HFF-Myc (cell line): ENCODE measurements around the gene IGSF9.

Experiments used
- DNase-seq: peaks from one replicate; pipeline ENCODE4 v3.0.0-alpha.2; 2011; ENCODE audit warnings: low read depth; ENCODE audit errors: extremely low read depth
- H3K4me3 ChIP-seq: replicated peaks from 2 replicates; pipeline ENCODE4 v1.5.1; 2011; ENCODE audit warnings: low read depth, mild to moderate bottlenecking, control low read depth, low read length
- TF ChIP-seq, protein P1 (sequence below): IDR thresholded peaks from 2 replicates; pipeline ENCODE4 v1.5.1; 2012; ENCODE audit warnings: mild to moderate bottlenecking, low read depth, low read length, control low read depth; ENCODE audit errors: missing control alignments

The IGSF9 gene

DNA sequence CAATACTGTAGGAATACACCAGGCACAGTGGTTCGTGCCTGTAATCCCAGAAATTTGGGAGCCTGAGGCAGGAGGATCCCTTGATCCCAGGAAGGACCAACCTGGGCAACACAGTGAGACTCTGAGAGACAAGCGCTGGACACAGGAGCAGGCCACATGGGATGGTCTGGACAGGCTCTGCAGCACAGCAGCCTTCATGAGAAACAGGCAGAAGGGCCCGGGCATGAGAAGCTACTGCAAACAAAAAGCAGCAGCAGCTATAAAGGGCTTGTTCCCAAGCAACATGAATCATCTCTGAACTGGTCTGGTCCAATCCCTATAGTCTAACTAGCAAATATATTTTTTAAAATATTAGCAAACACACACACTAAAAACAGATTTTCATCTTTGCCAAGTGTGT lies 44.2 kb upstream of the IGSF9 start:
- no peak for DNase-seq
- TF ChIP-seq, protein P1, sequence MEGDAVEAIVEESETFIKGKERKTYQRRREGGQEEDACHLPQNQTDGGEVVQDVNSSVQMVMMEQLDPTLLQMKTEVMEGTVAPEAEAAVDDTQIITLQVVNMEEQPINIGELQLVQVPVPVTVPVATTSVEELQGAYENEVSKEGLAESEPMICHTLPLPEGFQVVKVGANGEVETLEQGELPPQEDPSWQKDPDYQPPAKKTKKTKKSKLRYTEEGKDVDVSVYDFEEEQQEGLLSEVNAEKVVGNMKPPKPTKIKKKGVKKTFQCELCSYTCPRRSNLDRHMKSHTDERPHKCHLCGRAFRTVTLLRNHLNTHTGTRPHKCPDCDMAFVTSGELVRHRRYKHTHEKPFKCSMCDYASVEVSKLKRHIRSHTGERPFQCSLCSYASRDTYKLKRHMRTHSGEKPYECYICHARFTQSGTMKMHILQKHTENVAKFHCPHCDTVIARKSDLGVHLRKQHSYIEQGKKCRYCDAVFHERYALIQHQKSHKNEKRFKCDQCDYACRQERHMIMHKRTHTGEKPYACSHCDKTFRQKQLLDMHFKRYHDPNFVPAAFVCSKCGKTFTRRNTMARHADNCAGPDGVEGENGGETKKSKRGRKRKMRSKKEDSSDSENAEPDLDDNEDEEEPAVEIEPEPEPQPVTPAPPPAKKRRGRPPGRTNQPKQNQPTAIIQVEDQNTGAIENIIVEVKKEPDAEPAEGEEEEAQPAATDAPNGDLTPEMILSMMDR = no peak

DNA sequence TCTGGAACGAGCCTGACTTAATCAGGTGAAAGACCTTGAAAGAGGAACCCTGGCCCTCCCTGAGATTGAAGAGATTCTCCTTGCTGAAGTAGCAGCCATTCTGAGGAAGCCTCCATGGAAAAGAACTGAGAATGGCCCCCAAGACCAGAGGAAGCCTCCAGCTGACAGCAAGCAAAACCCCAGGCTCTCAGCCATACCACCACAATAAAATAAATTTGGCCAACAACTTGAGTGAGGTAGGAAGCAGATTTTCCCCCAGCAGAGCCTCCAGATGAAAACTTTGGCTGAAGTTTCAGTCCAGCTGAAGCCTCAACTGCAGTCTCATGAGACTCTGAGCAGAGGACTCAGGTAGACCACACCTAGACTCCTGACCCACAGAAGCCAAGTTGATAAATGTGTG lies 42.6 kb upstream of the IGSF9 start:
- TF ChIP-seq, protein P1 = no peak
- DNase-seq = no peak
- H3K4me3 ChIP-seq = no peak overlapping the region

More for the DNA sequence above, 44.2 kb upstream of the IGSF9 start:
- no peak overlapping the region for H3K4me3 ChIP-seq

DNA sequence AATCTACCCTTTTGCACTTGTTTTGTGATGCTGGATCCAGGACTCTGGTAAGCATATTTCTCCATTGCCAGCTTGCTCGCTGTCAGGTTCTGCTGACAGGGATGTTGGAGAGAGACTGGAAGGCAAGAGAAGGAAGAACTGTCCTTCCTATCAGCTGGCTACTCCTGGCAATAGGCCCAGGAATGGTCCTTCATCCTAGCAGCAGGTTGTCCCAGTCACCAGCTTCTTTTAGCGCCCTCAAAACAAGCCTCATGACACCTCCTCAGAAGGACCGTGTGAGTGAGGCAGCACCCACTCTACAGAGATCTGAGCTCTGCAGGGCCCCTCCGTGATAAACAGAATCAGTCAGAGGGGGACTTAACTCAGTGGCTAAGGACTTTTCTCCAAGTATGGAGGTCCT lies 41.8 kb upstream of the IGSF9 start:
- no peak for DNase-seq
- TF ChIP-seq, protein P1 = no peak
- H3K4me3 ChIP-seq = no peak overlapping the region

DNA sequence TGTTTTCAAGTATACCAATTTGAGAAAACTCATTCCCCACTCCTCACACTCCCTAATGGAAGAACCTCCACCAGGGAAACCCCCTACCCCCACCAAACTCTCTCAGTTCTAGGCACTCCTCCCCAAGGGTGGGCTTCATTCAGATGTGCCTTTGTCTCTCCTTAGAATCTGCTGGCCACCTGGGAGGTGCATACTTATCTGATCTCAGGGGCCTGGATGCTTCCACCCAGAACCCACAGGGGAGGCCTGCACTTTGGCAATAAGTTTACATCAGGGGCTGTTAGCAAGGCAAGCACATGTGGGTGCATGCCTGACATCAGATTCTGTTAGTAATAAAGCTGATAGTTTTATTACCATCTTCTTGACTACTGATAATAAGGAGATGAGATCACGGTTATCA lies 41.1 kb upstream of the IGSF9 start:
- H3K4me3 ChIP-seq = no peak overlapping the region
- no peak for DNase-seq
- TF ChIP-seq, protein P1 = no peak

DNA sequence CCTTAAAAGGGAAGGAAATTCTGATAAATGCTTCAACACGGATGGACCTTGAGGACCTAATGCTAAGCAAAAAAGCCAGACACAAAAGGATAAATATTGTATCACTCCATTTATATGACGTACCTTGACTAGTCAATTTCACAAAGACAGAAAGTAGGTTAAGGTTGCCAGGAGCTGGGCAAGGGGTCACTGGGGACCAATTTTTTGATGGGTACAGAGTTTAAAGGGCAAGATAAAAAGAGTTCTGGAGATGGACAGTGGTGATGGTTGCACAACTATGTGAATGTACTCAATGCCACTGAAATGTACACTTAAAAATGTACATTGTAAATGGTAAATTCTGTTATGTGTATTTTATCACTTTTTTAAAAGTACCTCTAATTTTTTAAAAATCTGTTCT lies 40.7 kb upstream of the IGSF9 start:
- DNase-seq = no peak
- H3K4me3 ChIP-seq = no peak overlapping the region
- TF ChIP-seq, protein P1 = no peak

DNA sequence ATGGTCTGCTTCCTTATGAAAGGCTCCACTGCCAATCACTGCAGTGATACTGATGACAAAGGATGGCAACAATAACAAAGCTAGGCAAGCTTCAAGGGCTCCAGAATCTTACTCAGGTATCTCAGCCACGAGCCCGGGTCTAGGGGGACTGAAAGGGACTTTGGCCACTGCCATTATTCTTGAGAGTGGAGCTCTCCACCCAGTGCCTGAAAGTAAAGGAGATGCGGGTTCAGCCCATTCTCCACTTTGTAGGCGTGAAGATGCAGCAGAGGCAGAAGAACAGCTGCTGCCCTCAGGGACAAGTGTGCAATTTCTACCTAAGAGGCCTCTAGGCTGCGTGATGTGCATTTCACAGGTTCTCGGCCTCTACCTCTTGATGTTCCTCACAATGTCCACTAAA lies 40.1 kb upstream of the IGSF9 start:
- TF ChIP-seq, protein P1 = no peak
- no peak for DNase-seq
- no peak overlapping the region for H3K4me3 ChIP-seq

DNA sequence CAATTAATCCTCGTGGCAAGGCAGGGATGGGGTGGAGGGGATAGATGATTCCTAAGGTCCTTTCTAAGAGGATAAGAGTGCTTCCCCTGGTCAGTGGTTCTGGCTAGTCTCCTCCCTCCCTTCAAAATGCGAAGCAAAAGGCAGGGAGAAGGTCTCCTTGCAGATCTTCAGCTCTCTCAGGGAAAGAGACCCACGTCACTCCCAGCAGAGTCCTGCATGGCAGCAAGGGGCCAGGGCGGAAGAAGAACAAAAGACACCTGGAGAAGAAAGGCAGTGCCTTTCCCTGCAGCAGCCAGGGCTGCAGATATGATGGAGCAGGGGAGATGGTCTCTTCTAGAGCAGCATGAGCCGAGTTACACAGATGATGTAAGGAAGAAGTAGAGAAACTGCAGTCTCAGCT lies 38.3 kb upstream of the IGSF9 start:
- DNase-seq = no peak
- TF ChIP-seq, protein P1 = no peak
- no peak overlapping the region for H3K4me3 ChIP-seq
